Stimulated activated CD4-positive, alpha-beta T cell treated with anti-CD3 and anti-CD28 coated beads, TNF-alpha, amount 100 ng/mL, for 24 hours (primary cell): Measurements from ENCODE around the gene TSSK6.
"Not testable (repeated sequence)": the region's sequence is repeated elsewhere in the genome, so short reads cannot be mapped to it uniquely, and the experiment has no call there.

ENCODE experiments used
- DNase-seq, 3 experiments: peaks; one replicate each; pipeline ENCODE4 v3.0.0-alpha.2; 2020; ENCODE audit warnings: low read depth in 3 of 3

Gene TSSK6

GRCh38 chr19:19487950-19488874 lies 27.1 kb downstream of the TSSK6 start:
- DNase-seq = no peak

DNA sequence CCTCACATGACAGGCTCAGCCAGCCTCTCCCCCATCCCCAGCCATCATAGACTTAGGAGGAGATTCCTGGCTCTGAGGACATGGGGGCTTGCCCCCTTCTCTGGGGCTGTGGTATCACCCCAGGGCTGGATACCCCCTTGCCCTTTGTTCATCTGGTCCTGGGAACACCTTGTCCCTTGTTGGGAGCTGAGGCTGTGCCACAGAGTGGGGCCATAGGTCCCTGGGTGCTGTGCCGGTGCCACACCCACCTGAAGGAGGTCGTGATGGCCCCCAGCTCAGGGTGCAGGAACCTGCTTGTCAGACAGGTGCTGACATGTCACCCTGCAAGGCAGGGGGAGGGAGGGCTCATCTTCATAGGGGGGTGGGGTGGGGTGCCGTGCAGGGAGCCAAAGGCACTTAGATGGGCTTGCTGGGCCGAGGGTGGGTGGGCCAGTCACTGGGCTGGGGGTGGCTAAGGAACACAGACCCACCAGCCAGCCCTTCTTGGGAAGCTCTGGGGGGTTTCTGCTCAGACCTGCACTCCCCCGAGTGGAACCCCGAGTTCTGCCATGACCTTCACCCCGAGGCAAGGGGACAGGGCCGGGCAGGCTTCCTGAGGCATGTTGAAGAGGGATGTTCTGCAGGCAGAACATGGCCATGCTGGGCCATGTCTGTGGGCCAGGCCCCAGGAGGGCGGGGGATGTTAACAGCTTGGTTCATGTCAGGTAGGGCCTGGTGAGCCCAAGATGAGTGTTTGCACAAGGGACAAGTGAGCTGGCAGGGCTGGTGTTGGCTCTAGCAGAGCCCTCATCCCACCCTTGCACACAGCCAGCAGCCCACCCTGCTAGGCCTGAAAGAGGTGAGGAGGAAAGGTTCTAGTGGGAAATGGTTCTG lies 28.0 kb downstream of the TSSK6 start:
- DNase-seq = no peak

GRCh38 chr19:19486343-19487076 lies 28.8 kb downstream of the TSSK6 start:
- DNase-seq = no peak

DNA sequence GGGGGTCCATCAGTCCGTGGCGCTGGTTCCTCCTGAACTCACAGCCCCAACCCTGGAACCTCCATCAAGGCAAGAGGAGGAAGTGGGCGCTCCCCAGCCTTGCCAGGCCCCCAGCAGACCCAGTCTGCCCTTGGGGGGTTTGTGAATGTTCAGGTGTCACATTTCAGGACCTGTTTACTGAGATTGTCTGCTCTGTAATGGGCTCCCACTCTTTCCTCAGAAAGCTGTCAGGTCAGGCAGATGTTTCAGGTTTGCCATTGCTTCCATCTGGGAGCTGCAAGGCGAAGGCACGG lies 29.4 kb downstream of the TSSK6 start:
- no peak for DNase-seq

DNA sequence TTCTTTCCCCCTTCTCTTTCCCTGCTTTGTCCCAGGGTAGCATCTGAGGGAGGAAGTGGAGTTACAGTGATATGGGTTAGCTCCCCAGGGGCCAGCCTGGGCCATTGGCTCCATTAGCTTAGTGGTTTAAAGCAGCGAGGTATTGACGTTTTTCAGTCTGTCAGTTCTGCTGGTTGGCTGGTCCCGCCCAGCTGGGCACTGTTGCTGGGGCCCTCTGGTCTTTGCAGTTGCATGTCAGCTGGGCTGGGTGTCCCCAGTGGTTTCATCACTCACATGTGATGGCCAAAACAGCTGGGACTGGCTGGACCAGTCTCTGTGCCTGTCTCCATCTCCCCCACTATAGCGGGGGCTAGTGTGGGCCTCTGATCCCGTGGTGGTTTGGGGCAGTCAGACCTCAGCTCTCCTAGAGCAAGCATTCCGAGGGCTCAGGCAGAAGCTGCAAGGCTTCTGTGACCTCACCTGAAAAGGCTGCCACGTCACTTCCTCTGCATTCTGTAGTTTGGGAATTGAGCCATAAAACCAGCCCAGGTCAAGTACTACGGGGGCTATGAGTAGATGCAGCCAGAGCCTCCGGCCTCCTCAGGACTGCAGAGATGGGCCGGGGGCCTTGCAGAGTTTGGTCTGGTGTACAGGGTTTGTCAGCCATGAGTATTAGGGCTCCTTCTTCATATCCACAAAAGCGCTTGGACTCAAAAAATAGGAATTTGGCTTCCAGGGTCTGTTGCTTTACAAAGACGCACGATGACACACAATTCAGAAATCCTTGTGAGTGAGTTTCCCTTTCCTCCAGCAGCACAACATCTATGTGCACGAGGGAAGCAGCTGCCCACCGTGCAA lies 30.0 kb downstream of the TSSK6 start:
- no peak for DNase-seq

- no peak for DNase-seq
Measured at GRCh38 chr19:19482809-19483596, 32.3 kb downstream of the TSSK6 start.

DNA sequence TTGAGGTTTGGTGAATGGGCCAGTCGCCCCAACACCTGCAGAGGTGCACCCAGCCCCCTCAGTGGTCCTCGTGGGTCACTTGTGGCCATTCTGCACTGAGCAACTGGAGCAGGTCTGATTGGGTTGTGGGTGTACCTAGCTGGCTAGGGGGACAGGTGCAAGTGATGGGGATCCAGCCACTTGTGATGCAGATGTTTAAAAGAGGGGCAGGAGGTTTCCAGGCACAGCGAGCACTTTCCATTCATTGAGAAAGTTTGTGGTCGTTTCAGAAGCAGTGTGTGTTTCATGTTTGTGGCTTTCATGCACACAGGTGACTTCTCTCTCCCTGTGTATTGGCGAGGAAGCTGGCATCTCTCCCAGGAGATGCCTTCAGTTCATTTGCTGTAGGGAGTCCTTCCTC lies 34.7 kb downstream of the TSSK6 start:
- no peak for DNase-seq

DNA sequence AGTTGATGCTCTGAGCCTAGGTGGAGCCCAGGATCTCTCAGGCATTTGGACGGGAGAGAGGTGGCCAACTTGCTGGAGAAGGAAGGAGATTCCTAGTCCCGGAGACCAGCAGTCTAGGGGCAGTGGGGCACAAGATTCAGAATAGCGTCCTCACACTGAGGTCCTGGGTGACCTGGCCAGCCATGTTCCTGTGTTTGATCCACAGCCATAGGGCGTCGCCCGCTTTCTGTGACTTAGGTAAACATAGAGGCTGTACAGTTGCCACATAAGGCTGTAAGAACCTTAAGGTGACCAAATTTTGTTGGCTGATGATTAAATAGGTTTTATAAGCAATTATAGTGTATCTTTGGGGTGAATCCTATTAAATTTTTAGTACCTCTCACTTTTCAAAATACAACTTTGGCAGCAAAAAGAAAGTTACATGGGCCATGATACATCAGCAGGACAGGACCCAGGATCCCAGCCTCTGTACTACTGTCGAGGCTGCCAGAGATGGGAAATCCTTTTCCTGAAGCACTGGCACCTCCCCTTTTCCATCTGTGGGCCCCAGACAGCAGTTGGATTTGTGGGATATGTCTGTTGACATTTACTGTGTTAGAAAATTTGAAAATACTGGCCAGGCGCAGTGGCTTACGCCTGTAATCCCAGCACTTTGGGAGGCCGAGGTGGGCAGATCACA lies 37.5 kb downstream of the TSSK6 start:
- no peak for DNase-seq

DNA sequence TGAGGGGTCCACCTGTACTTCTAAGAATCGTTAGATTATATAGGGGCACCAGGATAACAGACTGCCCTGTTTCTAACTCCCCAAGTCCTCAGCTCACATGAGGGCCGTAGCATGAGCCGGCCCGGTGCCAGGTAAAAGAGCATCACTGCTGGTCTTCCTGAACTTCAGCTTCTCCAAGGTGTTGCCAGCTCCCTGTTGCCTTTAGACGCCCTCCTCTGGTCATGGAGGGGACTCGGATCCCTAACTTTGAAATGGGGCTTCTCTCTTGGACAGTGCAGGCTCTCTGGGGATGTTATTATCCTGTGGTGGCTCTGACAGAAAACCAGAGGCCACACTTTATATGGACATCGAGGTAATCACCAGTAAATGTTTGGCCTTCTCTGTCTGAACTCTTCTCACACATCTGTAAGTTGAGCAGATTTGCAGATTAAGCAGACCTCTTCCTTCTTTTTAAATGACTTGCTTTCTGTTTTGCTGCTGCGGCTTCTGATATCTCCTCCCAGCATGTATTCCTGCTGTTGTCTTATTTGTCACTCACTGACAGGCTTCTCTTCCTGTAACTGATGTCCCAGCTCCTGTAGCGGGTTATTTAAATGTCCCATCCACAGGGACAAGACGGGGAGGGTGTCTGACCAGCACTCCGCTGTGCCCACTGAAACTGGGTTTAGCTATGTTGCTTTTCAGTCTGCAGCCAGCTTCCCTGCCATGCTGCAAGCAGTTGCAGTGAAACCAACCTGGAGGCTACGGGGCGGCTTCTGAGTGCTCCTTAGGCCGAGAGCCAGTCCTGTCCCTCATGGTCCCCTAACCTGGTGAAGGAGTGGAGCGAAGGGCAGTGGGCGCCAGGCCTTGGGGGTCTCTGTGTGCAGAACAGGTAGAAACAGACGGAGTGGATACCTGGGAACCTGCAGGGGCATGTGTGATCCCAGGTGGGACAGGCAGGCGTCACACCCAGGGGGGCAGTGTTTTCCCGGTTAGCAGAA lies 39.2 kb downstream of the TSSK6 start:
- no peak for DNase-seq

- no peak for DNase-seq
Measured at GRCh38 chr19:19475015-19475765, 40.2 kb downstream of the TSSK6 start.

GRCh38 chr19:19472106-19472505 lies 43.2 kb downstream of the TSSK6 start:
- DNase-seq = not testable (repeated sequence)

GRCh38 chr19:19471682-19472081 lies 43.7 kb downstream of the TSSK6 start:
- no peak for DNase-seq

GRCh38 chr19:19470579-19470978 lies 44.8 kb downstream of the TSSK6 start:
- no peak for DNase-seq

GRCh38 chr19:19468424-19469050 lies 46.8 kb downstream of the TSSK6 start:
- DNase-seq = no peak

DNA sequence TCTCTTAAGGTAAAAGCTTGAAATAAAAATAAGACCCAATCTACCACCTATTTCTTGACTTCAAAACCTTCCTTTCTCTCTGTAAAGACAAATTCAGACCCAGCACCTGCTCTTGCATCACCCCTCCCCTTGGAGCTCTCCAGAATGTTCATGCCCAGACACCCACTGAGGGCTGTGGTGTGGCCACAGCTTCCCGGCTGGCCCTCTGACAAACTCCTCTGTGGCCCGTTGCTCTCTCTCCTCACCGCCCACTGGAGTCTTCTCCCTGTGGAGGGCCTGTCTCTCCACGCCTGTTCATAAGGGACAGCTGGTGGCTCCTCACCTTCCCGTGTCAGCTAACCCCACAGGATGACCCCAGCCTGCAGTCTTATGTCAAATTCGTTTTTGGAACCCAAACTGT lies 49.1 kb downstream of the TSSK6 start:
- DNase-seq = no peak

DNA sequence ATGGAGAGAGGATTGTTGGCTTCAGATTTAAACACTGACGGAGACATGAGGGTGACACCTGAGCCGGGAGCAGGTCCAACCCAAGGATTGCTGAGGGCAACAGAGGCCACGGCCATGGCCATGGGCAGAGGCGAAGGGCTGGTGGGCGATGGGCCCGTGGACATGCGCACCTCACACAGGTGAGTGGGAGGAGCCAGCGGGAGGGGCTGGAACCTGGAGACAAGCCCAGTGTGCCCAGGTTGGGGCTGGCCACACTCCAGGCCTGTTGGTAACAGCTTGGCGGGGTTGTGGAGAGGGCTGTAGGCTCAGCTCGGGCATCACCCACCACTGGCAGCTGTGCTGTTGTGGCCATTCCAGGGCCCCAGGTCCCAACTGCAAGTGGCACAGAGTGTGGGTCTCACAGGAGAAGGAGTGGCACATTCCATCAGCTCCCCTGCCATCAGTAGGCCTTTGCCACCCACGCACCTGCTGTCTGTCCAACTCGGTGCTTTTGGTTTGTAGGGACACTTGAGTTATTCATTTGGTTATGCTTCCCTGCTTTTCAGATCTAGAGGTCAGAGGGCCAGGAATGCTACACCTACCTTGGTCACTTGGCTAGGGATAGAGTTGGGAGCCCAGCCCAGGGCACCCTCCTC lies 49.8 kb downstream of the TSSK6 start:
- DNase-seq = no peak
